Left lung (tissue), 10 donors: ENCODE data around the gene HOXA7. TPM values are rescaled to one million over a fixed set of nuclear protein-coding genes. Genes with fewer than 3 reads are reported as not detected.

Experiments
- ATAC-seq: fragments of 200-7000 bp; cut with Tn5 transposase; one replicate; pipeline ENCODE4 v1.9.1; 2020; ENCODE audit warnings: moderate library complexity
- DNase-seq, 4 donors: peaks; one replicate each; pipeline ENCODE4 v3.0.0-alpha.2; 2013 to 2020
- H3K27ac ChIP-seq, 2 donors: fragments of 200-600 bp; sonication (generic) in 1 of 2; one replicate each; pipeline versions ENCODE4 v1.5.0 to v1.8.0; 2020 to 2021
- H3K27me3 ChIP-seq, 2 donors: fragments of 200-600 bp; sonication (generic) in 1 of 2; one replicate each; pipeline versions ENCODE4 v1.5.0 to v1.8.0; 2020 to 2021
- H3K36me3 ChIP-seq, 2 donors: fragments of 200-600 bp; sonication (generic) in 1 of 2; one replicate each; pipeline versions ENCODE4 v1.5.0 to v1.8.0; 2020 to 2021
- H3K4me1 ChIP-seq, 2 donors: fragments of 200-600 bp; one replicate each; pipeline ENCODE4 v1.8.0; 2021
- H3K4me3 ChIP-seq, 2 donors: fragments of 200-600 bp; sonication (generic) in 1 of 2; one replicate each; pipeline versions ENCODE4 v1.5.0 to v1.8.0; 2020 to 2021; ENCODE audit warnings: mild to moderate bottlenecking in 1 of 2
- H3K9me3 ChIP-seq, 2 donors: fragments of 200-600 bp; sonication (generic) in 1 of 2; one replicate each; pipeline versions ENCODE4 v1.5.0 to v1.8.0; 2020 to 2021
- CTCF ChIP-seq, 2 donors: fragments of 200-600 bp; sonication (generic) in 1 of 2; IDR thresholded peaks; one replicate each; pipeline versions ENCODE4 v1.5.0 to v1.8.0; 2021; ENCODE audit warnings: antibody characterized with exemption in 2 of 2
- intact Hi-C, 2 donors: fragments of 100-400 bp; cut with DNase I; formaldehyde crosslinking; loops; one replicate each; pipeline versions ENCODE4 v1.11.2 to v1.14.2; 2022
- polyA plus RNA-seq, 6 donors: library from polyadenylated mRNA; unstranded; fragments of 120-200 nt; gene quantifications; one replicate each; pipeline ENCODE4 v1.2.1, GENCODE V29; 2013; ENCODE audit not compliant: insufficient read length in 6 of 6
- total RNA-seq, 2 donors: library from RNA; stranded (reverse); fragmentation: NEBNext Ultra II Directional; extraction: Animal tissue kit (Norgen Biotek cat#: 25700); gene quantifications; one replicate each; pipeline ENCODE4 v1.2.1, GENCODE V29; 2021
- donor health status: DM: no; HTN: yes; CAD: no.
- donor health status: DM: no; HTN: no; CAD: no.

HOXA7 gene
- total and polyA plus RNA-seq, 8 donors = 1.3 to 6.4 (median 4.9) TPM

GRCh38 chr7:27114881-27115220, 41.6 kb downstream of the HOXA7 start:
- H3K9me3 ChIP-seq = no peaks in the 10 kb centered on the region
- H3K27ac ChIP-seq = peak overlapping the region; percentile 73 to 86
- intact Hi-C loops = no loop called here
- ATAC-seq (no peak), DNase-seq (no peak)
- TF ChIP-seq CTCF (IDR thresholded peaks at IDR 0.05) = no peak
- peak overlapping the region; percentile 33 to 41 for H3K4me3 ChIP-seq
- H3K27me3 ChIP-seq = peaks cover 6 to 82% of the 10 kb centered on the region in 2 donors
- H3K4me1 ChIP-seq = peaks cover 2 to 9% of the 10 kb centered on the region in 2 donors
- H3K36me3 ChIP-seq = no peaks in the 10 kb centered on the region

- Histone ChIP-seq H3K4me3 (peak overlapping the region; percentile 32 to 42), H3K27ac (peak overlapping the region; percentile 71 to 90), H3K4me1 (peaks cover 0 to 5% of the 10 kb centered on the region in 2 donors), H3K36me3 (no peaks in the 10 kb centered on the region), H3K9me3 (no peaks in the 10 kb centered on the region), H3K27me3 (peaks cover 6 to 78% of the 10 kb centered on the region in 2 donors)
- DNase-seq (peak in 2 of 4 donors; percentile 73 to 90), ATAC-seq (peak; percentile 42)
- TF ChIP-seq CTCF (IDR thresholded peaks at IDR 0.05) = no peak
- intact Hi-C loops = no loop called here
These were observed 42.3 kb downstream of the HOXA7 start for GRCh38 chr7:27113991-27114769.

- peaks cover 0 to 5% of the 10 kb centered on the region in 2 donors for H3K4me1 ChIP-seq
- H3K27ac ChIP-seq = peak overlapping the region; percentile 71 to 90
- no peak for TF ChIP-seq CTCF (IDR thresholded peaks at IDR 0.05)
- H3K27me3 ChIP-seq = peaks cover 4 to 77% of the 10 kb centered on the region in 2 donors
- no peaks in the 10 kb centered on the region for H3K36me3 ChIP-seq
- H3K9me3 ChIP-seq = no peaks in the 10 kb centered on the region
- DNase-seq (peak; percentile 52 to 84 (median 76)), ATAC-seq (peak; percentile 14)
- peak overlapping the region; percentile 32 to 42 for H3K4me3 ChIP-seq
- intact Hi-C loops = no loop called here
These were observed 43.2 kb downstream of the HOXA7 start for GRCh38 chr7:27112955-27113949.

GRCh38 chr7:27112361-27112760, 44.1 kb downstream of the HOXA7 start:
- intact Hi-C loops = no loop called here
- Histone ChIP-seq H3K4me1 (peaks cover 0 to 5% of the 10 kb centered on the region in 2 donors), H3K4me3 (peak overlapping the region; percentile 32 to 42), H3K36me3 (no peaks in the 10 kb centered on the region), H3K9me3 (no peaks in the 10 kb centered on the region), H3K27ac (peak overlapping the region; percentile 71 to 90), H3K27me3 (peaks cover 4 to 77% of the 10 kb centered on the region in 2 donors)
- no peak for TF ChIP-seq CTCF (IDR thresholded peaks at IDR 0.05)
- ATAC-seq (no peak), DNase-seq (no peak)
